Peyer's patch (tissue), 4 donors: ENCODE data around the gene TSGA10.

ENCODE experiments used
- CTCF ChIP-seq, 6 experiments: fragments of 450-650 bp in 4 of 6; fragments of 200-600 bp in 2 of 6; sonication (generic) in 1 of 6; IDR thresholded peaks; one replicate each; pipeline ENCODE4 v1.5.1; 2017 to 2019; ENCODE audit warnings: antibody characterized with exemption in 6 of 6, mild to moderate bottlenecking in 3 of 6, moderate library complexity in 1 of 6
- POLR2A ChIP-seq, 2 donors: fragments of 450-650 bp; IDR thresholded peaks; one replicate each; pipeline ENCODE4 v1.5.1; 2017; ENCODE audit warnings: antibody characterized with exemption in 2 of 2, mild to moderate bottlenecking in 2 of 2, moderate library complexity in 2 of 2

GRCh38 chr2:99169534-99169933, 14.8 kb upstream of the TSGA10 start:
- TF ChIP-seq CTCF (IDR thresholded peaks at IDR 0.05) = no peak
- TF ChIP-seq POLR2A (IDR thresholded peaks at IDR 0.05) = no peak
